Measurements from ENCODE around the gene DENND1A.

DENND1A gene

GRCh38 chr9:123651273-123651672 is 278.7 kb downstream of the DENND1A start:
- no peak for DNase-seq (ENCODE audit: low read depth in 2 of 2)
- no peak for TF ChIP-seq CTCF (IDR thresholded peaks at IDR 0.05; ENCODE audit: low read depth, low read length)

GRCh38 chr9:123649909-123650308 is 280.0 kb downstream of the DENND1A start:
- DNase-seq (ENCODE audit: low read depth in 2 of 2): no peak
- no peak for TF ChIP-seq CTCF (IDR thresholded peaks at IDR 0.05; ENCODE audit: low read depth, low read length)

More at GRCh38 chr9:123651273-123651672, 278.7 kb downstream of the DENND1A start:
- no peak overlapping the region for H3K4me3 ChIP-seq (replicated peaks in 1 of 2; ENCODE audit: low read depth in 2 of 2, low read length in 2 of 2)

GRCh38 chr9:123647145-123647544 is 282.8 kb downstream of the DENND1A start:
- no peak for TF ChIP-seq CTCF (IDR thresholded peaks at IDR 0.05; ENCODE audit: low read depth, low read length)
- H3K4me3 ChIP-seq (replicated peaks in 1 of 2; ENCODE audit: low read depth in 2 of 2, low read length in 2 of 2): no peak overlapping the region
- DNase-seq (ENCODE audit: low read depth in 2 of 2): no peak

More at GRCh38 chr9:123649909-123650308, 280.0 kb downstream of the DENND1A start:
- no peak overlapping the region for H3K4me3 ChIP-seq (replicated peaks in 1 of 2; ENCODE audit: low read depth in 2 of 2, low read length in 2 of 2)

GRCh38 chr9:123645762-123646161 is 284.2 kb downstream of the DENND1A start:
- TF ChIP-seq CTCF (IDR thresholded peaks at IDR 0.05; ENCODE audit: low read depth, low read length): no peak
- peak in 1 of 2 donors; percentile 21 for DNase-seq (ENCODE audit: low read depth in 2 of 2)
- no peak overlapping the region for H3K4me3 ChIP-seq (replicated peaks in 1 of 2; ENCODE audit: low read depth in 2 of 2, low read length in 2 of 2)

- TF ChIP-seq CTCF (IDR thresholded peaks at IDR 0.05; ENCODE audit: low read depth, low read length): no peak
- no peak for DNase-seq (ENCODE audit: low read depth in 2 of 2)
These were observed 284.8 kb downstream of the DENND1A start for GRCh38 chr9:123645126-123645525.

GRCh38 chr9:123643518-123643917 is 286.4 kb downstream of the DENND1A start:
- no peak overlapping the region for H3K4me3 ChIP-seq (replicated peaks in 1 of 2; ENCODE audit: low read depth in 2 of 2, low read length in 2 of 2)
- DNase-seq (ENCODE audit: low read depth in 2 of 2): no peak
- TF ChIP-seq CTCF (IDR thresholded peaks at IDR 0.05; ENCODE audit: low read depth, low read length): no peak

More at GRCh38 chr9:123645126-123645525, 284.8 kb downstream of the DENND1A start:
- no peak overlapping the region for H3K4me3 ChIP-seq (replicated peaks in 1 of 2; ENCODE audit: low read depth in 2 of 2, low read length in 2 of 2)
